NCI-H82 treated with DMSO at 0.1 percent for 48 hours (cell line): ENCODE results near the gene ADAMTS18.

Source experiments
- DNase-seq: peaks from one replicate; lab custom pipeline; 2025; ENCODE audit not compliant: unreplicated experiment; lab: John Stamatoyannopoulos, UW

The ADAMTS18 gene

DNA sequence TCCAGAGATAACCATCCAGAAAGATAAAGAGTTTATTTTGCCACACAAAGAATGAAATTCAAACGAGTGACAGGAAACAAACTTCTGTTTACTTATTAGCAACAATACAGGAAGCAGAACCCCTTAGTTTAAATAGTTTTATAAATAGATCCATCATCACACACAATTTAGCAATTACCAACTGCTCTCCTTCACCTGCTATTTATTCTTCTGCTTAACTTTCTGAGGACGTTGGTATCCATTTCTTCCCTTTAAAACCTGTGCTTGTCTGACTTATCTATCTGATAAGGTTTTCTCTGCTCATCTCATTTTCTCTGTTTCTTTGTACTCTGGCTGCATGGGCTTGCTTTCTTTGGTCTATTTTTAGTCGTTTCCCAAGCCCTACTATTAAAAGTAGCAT is 4.3 kb upstream of the ADAMTS18 start:
- DNase-seq, result no peak

DNA sequence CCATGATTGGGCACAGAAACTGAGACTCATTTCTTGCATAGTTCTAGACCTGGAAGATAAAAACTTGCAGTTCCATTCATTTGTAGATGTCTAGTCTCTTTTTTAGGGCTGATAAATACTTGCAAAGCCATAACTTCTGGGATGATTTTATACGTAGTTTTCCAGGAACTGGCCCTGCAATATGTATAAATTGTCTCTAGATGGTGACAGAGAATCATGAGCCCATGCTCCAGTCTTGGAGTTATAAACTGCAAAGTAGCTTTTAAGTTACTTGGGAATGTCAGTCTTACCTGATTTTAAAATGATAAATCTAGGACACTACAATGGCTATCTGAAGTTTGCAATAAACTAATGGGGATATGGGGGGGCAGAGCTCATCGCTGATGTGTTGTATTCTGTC is 3.0 kb upstream of the ADAMTS18 start:
- DNase-seq, result no peak

DNA sequence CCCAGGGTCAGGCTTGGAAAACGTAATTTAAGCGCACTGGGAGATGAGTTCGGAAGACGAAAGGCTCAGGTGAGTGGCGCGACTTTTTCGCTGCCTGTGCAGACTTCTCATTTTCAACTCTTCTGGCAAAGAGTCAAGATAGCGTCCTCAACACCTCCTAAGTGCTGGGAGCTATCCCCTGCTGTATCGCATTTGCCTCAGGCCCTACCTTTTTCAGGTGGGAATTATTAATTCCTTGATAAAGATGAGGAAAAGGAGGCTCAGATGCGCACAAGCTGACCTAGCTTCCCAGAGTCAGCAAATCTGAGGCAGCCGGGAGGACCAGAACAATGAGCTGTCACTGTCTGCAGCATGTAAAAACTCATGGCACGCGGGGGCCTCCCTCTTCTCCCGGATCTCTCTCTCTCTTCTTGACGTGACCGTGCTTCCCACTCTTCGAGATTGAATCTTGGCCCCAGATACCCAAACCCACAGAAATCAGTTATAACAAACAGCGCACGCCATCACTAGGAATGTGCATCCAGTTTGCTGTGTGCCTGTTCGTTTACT is 512 bp upstream of the ADAMTS18 start:
- DNase-seq, result no peak

DNA sequence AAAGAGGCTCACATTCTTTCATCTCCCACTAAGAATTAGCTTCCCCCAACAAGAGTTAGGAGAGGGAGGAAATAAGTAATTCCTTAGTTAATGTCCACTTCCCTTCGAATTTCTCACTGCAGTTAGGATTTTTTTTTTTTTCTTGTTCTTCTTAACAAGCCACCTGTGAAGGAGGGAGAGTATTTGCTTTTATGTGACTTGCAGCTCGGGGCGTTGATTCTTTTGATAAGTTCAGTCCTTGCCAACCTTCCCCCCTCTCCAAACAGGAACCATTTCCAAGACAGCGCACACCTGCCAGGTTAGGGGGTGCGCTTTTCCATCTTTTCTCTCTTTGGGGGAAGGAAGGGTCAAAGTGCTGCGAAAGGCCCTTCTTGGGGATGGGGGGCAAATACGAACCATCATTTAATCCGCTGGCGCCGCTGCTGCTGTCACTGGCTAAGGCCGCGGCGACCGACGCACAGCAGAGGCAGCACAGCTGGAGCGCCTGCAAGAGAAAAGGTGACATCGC is 758 bp downstream of the ADAMTS18 start:
- DNase-seq, result no peak

DNA sequence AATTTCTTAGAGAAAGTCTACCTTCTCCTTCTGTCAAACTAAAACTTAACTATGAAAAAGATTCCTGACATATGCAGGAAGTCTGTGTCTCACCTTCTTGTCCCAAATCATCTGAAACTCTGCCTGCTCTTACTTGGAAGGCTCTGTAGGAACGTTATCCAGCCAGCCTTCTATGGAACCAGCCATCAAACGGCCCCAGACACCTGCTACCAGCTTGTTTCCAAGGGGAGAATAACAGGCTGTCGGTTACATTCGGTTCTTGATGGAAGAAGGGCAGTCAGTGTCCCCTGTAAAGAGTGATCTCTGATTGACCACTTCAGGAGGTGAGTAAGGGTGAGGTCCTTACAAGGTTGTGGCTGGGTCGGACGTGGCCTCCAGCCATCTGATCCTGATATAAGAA is 1.7 kb downstream of the ADAMTS18 start:
- DNase-seq, result no peak

DNA sequence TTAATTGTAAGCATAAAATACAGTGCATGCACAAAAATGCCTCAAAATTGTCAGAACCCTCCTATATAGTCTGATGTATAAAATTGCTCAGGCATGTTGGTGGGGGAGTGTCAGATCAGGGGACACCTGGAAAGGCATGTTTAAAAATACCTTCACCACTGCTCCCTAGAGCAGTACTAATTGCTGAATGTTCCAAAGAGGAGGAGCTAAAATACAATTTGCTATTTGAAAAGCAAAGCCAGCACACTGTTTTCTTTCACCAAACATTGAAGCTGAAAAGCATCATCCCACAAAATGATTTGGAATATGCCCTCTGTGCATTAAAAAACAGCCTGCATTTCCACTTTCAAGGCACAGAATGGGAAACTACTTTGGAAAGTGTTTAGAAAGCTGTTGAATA is 2.6 kb downstream of the ADAMTS18 start:
- no peak for DNase-seq

DNA sequence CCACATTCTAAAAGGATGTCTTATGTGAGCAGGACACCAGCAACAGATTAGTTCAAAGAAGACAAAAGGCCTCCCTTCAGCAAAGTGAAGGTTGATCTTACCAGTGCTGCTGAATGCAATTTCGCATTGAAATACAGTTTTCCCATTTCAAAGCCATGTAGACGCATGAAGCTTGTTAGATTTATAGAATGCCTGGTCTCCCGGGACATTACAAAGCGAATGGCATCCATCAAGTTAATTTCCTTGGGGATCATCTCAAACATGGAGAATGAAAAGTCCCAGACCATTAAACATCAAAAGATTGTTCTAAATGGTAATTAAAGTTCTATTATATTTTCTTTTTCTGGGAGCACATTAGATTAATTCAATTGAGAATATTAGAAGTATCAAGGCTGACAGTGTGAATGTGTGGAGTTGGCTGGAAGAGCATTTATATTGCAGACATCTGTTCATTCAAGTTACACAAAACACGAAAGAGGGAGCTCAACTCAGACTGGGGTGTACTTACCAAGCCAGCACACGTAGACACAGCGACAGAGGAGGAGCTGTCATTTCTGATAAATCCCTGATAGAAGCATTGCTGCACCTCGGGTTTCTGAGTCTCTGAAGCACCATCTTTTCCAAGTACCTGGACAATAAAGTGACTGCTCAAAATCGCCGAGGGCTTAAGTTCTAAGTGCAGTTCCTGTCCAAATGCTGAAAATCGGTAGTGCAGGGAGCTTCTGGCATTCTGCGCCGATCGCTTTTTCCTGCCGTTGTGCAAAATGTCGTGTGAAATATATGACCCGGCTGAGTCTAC is 3.8 kb downstream of the ADAMTS18 start:
- DNase-seq, result no peak

DNA sequence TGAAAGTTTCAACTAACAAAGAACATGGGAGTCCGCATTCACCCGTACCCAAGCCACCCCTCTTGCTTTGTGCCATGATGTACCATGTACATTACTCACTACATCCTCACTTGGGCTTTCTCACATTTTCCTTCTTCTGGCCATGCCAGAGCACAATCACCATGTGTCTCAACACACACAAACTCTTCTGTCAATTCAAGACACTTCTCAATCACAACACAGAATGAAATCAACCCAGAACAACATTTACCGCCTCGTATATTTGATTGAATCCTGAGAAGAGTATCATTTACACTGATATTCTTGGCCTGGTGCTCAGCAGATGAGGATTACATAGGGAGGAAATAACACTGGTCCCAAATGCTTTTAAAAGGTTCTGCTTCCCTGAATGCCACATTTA is 4.5 kb downstream of the ADAMTS18 start:
- DNase-seq, result no peak

DNA sequence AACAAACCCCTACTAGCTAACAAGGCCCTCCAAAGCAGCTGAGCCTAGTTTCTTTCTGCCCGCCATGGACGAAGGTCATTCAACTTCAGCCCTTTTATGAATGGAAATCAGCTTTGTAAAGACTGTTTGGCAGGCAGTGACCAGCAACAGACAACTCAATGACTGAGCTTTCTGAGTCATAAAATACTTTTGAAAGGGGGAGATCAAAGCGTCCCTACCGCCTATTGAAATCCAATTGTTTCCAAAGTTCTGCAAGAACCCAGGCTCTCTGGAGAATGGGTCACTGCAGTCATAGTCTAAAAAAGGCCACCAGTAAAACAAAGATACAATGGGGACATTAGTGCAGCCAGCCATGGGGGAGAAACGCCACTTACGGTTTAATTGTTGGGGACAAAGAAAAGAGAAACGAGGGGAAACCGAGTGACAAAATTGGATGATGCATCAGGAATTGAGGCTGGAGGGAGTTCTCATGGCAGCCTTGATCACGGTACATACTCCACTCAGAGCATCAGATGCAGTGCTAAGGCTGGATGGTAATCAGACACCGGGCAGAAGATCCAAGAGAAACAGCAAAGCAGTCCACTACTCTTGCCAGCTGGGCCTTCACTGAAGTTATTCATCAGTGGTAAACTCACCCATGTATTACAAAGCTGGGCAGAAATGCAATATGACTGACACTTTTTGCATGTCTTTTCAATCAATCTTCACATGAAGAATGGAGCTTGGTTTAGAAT is 9.8 kb downstream of the ADAMTS18 start:
- DNase-seq, result no peak

DNA sequence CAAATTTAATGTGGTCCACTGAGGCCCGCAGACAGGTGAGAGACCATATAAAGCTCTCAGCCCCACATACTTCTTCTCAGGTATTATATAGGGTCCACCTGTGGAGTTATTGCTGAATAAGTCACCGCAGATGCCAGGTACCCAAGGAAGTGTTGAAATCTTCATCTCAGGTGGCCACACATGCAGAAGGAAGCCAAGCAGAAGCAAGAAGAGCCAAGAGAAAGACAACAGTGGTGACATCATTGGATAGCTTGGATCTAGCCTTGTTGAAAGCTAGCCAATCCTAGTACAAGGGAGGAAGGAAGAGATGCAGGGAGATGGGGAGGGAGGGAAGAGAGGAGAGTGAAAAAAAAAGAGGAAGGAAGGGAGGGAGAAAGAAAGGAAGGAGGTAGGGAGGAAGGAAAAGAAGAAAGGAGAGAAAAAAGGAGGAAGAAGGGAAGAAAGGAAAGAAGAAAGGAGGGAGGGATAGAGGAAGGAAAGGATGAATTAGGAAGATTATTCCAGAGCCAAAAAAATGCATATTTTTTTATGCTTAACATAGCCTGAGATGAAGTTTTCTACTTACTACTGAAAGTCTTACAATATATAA is 12.5 kb downstream of the ADAMTS18 start:
- no peak for DNase-seq

DNA sequence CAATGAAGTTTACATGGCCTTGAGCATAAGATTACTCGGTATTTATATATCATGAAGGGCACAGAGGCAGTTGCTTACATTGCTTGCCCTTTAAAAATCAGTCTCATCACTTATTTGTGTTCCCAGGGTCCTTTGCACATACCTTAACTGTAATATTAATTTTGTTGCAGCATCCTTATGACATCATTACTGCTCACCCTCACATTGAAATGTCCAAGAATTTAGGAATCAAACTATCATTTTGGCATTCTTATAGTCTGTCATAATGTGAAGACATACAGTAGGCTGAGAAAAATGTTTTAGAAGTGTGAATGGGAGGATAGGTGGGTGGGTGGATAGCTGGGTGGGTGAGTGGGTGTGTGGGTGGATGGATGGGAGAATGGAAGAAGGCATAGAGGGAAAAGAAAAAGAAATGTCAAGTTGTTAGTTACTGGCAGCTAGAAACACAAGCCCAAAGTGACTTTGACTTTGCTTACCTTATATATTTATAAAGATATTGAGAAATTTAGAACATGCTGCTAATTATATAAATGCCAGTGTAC is 17.8 kb downstream of the ADAMTS18 start:
- no peak for DNase-seq

DNA sequence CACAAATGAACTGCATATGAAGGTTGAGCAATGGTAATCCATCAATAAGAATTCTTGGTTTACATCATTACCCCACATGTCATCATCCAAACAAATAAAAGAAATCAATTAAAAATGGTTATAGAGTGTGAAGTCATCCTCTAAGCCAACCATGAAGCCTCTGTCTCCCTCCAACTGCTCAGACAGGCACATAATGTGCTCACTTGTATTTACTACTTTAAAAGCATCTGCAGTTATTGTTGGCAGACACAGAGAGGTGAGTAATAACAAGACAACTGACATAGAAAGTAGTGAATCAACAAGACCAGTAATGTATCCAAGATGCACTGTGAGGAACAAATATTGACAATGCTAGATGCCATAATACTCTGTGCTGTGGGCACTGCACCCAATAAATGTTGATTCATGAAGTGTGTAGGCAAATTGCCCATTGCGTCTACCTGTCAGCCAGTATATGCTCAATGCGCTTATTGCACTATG is 20.0 kb downstream of the ADAMTS18 start:
- DNase-seq, result no peak

DNA sequence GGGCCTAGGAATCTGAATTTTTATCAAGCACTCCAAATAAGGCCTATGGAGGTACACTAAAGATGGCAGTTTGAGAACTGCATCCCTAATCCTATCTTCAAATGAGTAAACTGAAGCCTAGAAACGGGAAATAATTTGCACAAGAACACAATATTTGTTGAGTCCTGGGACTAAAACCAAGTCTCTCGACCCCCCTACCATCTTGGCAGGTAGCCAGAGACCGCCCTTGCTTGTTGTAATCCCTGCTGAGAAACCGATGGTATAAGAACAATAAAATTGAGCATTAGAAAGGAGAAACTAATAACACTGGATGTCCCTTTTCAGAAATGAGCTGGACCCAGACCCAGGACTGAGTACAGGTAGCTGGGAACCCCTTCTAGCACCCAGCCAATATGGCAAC is 24.4 kb downstream of the ADAMTS18 start:
- DNase-seq, result no peak

DNA sequence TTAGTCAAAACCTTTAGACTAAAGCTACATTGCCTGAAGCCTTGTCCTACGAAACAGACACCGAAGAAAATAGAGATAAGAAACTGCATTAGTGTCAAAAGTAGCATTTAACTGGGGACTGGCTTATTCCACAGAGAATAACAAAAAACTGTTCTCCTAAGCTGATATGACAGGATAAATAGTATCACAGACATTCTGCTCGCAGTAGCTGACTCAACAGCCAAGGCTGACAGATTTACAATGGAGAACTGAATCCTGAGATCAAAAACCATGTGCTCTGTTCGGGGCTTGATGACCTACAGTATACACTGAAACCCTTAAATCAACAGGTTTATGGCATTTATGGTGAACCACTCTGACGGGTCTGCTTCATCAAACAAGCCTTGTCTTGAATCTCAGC is 25.5 kb downstream of the ADAMTS18 start:
- no peak for DNase-seq

DNA sequence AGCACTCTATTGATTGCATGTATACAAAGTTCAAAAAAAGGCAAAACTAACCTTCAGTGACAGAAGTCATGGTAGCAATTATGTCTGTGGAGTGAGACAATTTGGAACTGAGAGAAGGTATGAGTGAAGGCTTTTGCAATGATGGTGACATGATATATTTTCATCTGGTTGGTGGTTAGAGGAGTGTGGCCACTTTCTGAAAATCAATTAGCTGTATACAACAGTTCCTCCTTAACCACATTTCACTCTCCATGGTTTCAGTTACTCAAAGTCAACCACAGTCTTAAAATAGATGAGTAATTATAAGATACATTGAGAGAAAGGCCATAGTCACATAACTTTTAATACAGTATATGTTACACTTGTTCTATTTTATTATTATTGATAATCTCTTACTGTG is 26.2 kb downstream of the ADAMTS18 start:
- DNase-seq, result no peak

DNA sequence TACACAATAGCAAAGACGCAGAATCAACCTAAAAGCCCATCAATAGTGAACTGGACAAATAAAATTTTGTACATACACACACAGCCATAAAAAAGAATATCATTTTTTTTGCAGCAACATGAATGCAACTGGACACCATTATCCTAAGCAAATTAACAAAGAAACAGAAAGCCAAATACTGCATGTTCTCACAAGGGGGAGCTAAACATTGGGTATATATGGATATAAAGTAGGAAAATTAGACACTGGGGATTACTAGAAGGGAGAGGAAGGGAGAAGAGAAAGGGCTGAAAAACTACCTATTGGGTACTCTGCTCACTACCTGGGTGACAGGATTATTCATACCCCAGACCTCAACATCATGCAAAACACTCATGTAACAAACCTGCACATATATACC is 28.2 kb downstream of the ADAMTS18 start:
- peak; percentile 4 for DNase-seq

DNA sequence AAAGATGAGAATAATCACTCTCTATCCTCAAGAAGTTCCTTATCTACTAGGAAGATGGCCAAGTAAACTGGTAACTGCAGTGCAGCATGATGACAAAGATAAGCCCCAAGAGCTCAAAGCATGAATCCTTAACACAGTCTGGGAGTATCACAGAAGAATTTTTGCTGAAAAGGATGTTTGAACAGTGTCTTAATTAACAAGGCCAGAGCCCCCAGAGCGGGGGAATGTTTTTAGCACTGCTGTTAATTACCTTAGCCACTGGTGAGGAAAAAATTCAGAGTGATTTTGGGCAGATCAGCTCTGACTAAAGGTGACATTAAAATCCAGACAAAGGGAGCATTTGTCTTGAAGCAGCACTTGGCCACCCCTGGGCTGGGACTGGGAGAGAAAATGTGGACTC is 30.1 kb downstream of the ADAMTS18 start:
- no peak for DNase-seq

DNA sequence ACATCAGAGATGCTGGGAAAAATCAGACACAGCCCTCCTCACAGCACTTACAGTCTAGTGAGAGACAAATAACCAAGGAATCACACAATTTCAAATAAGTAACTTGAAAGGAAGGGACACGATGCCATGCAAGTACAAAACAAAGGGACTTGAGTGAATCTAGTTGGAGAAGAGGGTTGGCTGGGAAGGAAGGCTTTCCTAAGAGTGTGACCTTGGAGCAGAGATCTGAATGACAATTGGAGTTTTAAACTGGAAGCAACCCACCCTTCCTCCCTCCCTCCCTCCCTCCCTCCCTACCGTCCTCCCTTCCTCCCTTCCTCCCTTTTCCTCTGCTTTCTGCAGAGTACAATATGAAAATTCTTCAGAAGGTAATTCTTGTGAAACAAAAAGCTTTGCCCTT is 31.1 kb downstream of the ADAMTS18 start:
- no peak for DNase-seq

DNA sequence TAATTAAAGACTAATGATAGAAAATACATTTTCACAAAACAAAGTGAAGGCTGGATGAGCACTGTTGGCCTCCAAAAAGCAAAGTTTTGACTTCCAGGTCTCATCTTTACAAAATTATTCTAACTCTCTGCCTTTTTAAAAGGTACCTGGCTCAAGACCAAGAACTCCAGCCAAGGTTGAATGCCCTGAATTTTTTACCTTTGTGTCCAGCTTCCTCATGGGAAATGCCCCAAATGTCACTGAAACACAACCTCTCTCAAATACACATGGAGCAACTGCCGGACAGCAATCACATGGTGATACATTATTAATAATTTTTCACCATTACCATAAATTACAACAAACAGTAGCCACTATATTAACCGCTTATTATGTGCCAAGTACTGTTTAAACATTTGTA is 32.2 kb downstream of the ADAMTS18 start:
- no peak for DNase-seq

DNA sequence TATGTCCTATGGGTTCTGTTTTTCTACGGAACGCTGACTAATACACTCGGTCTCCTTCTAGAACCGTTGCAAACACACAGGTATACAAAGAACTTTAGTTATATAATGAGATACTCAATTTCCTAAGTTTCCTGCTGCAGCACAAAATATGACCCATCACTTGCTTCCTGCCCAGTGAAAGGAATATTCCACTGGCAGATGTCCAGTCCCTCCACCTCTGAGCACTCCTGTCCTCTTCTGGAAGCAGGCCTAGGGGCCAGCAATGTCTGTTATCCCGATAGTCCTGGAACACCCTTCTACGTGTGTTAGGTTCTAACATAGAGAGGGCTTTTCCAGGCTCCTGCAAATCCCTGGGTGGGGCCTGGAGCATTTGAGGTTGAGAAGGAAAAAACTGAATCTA is 32.7 kb downstream of the ADAMTS18 start:
- DNase-seq, result no peak

DNA sequence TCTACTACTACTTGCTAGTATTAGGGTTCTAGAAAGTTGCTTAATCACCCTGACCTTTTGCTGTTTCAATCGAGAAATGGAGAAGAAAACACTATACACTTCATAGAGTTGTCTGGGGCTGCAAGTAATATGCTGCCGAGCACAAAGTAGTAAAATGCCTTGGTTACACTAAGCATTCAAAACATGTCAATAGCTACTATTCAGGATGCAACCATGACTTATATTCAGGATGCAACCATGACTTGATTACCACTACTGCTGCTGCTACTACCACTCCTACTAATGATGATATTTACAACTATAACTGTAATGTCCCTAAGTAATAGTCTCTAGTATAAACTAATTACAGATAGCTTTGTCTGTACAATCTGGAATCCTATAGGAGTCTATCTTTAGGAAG is 35.3 kb downstream of the ADAMTS18 start:
- no peak for DNase-seq
